ENCODE data around the gene IL17B.

Gene IL17B

GRCh38 chr5:149324641-149325040 is 54.5 kb downstream of the IL17B start:
- DNase-seq (ENCODE audit: low read depth, low spot score): no peak
